ENCODE measurements around the gene TACC3. TPM values are rescaled to one million over a fixed set of nuclear protein-coding genes. Genes with fewer than 3 reads are reported as not detected.

TACC3 gene
- total RNA-seq, 1 experiment from 2014 or later = 32.0 TPM

- H3K4me1 ChIP-seq (ENCODE audit: insufficient read depth, low read length) = no peaks in the 10 kb centered on the region
- H3F3A ChIP-seq (ENCODE audit: low read length, unreplicated experiment) = no peaks in the 10 kb centered on the region
- H3K9ac ChIP-seq (ENCODE audit: low read length) = no peak overlapping the region
- CTCF ChIA-PET = no interaction called here
- no peak for TF ChIP-seq EZH2 (IDR thresholded peaks at IDR 0.05; ENCODE audit: low read length, unreplicated experiment)
- H3K36me3 ChIP-seq (ENCODE audit: low read depth, low read length) = no peaks in the 10 kb centered on the region
- H4K20me1 ChIP-seq (ENCODE audit: low read length) = no peaks in the 10 kb centered on the region
- H3K27me3 ChIP-seq (ENCODE audit: low read length) = no peaks in the 10 kb centered on the region
- no peak overlapping the region for H3K4me3 ChIP-seq (ENCODE audit: low read length)
- POLR2A ChIA-PET (ENCODE audit: unreplicated experiment) = no interaction called here
- no peak overlapping the region for H3K4me2 ChIP-seq (ENCODE audit: low read length)
- H2AFZ ChIP-seq (ENCODE audit: low read length) = no peak overlapping the region
- ATAC-seq = no peak
- no TSS peak for BruUV-seq (replicated peaks)
- DNase-seq = no peak
- intact Hi-C loops (cut with micrococcal nuclease) = no loop called here
- H3K9me2 ChIP-seq (replicated peaks; ENCODE audit: low read length) = no peaks in the 10 kb centered on the region
- no peak overlapping the region for H3K27ac ChIP-seq (ENCODE audit: low read length)
- no peaks in the 10 kb centered on the region for H3K9me3 ChIP-seq (ENCODE audit: low read length)
- H3K79me2 ChIP-seq (ENCODE audit: low read length) = no peaks in the 10 kb centered on the region
Observed at GRCh38 chr4:1769692-1770091, 48.4 kb downstream of the TACC3 start.

DNA sequence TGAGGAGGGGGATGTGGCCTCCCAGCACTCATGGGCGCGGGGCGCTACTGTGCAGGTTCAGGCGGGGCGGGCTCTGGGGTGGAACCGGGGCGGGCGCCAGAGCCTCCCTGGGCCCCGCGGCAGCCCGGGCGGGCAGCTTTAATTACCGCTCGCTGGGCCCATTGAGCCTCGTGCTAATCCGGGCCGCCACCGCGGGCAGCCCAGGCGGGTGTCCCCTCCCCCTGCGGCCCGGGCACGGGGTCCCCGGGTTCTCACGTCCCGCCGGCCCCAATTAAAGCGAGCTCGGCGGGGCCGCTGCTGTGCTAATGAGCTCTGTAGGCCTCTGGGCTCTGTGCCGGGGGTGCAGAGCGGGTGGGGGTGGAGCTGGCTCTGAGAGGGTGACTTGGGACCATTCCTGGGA, 48.9 kb downstream of the TACC3 start:
- CTCF ChIA-PET = no interaction called here
- no peak for DNase-seq
- no peak for ATAC-seq
- H3K4me2 ChIP-seq (ENCODE audit: low read length) = no peak overlapping the region
- no peaks in the 10 kb centered on the region for H4K20me1 ChIP-seq (ENCODE audit: low read length)
- H3F3A ChIP-seq (ENCODE audit: low read length, unreplicated experiment) = no peaks in the 10 kb centered on the region
- POLR2A ChIA-PET (ENCODE audit: unreplicated experiment) = no interaction called here
- H3K79me2 ChIP-seq (ENCODE audit: low read length) = no peaks in the 10 kb centered on the region
- BruUV-seq (replicated peaks) = no TSS peak
- no peak overlapping the region for H3K27ac ChIP-seq (ENCODE audit: low read length)
- H2AFZ ChIP-seq (ENCODE audit: low read length) = no peak overlapping the region
- no peak for TF ChIP-seq EZH2 (IDR thresholded peaks at IDR 0.05; ENCODE audit: low read length, unreplicated experiment)
- TF ChIP-seq EZH2phosphoT487 (IDR thresholded peaks at IDR 0.05; ENCODE audit: borderline replicate concordance, low read length) = no peak
- TF ChIP-seq, protein P1, sequence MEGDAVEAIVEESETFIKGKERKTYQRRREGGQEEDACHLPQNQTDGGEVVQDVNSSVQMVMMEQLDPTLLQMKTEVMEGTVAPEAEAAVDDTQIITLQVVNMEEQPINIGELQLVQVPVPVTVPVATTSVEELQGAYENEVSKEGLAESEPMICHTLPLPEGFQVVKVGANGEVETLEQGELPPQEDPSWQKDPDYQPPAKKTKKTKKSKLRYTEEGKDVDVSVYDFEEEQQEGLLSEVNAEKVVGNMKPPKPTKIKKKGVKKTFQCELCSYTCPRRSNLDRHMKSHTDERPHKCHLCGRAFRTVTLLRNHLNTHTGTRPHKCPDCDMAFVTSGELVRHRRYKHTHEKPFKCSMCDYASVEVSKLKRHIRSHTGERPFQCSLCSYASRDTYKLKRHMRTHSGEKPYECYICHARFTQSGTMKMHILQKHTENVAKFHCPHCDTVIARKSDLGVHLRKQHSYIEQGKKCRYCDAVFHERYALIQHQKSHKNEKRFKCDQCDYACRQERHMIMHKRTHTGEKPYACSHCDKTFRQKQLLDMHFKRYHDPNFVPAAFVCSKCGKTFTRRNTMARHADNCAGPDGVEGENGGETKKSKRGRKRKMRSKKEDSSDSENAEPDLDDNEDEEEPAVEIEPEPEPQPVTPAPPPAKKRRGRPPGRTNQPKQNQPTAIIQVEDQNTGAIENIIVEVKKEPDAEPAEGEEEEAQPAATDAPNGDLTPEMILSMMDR (conservative IDR thresholded peaks at IDR 0.05; ENCODE audit: low read depth, low read length) = no peak
- no peaks in the 10 kb centered on the region for H3K4me1 ChIP-seq (ENCODE audit: insufficient read depth, low read length)
- no peak overlapping the region for H3K9ac ChIP-seq (ENCODE audit: low read length)
- no peaks in the 10 kb centered on the region for H3K9me3 ChIP-seq (ENCODE audit: low read length)
- intact Hi-C loops (cut with micrococcal nuclease) = no loop called here
- H3K36me3 ChIP-seq (ENCODE audit: low read depth, low read length) = no peaks in the 10 kb centered on the region
- no peaks in the 10 kb centered on the region for H3K9me2 ChIP-seq (replicated peaks; ENCODE audit: low read length)
- H3K4me3 ChIP-seq (ENCODE audit: low read length) = no peak overlapping the region
- no peaks in the 10 kb centered on the region for H3K27me3 ChIP-seq (ENCODE audit: low read length)

GRCh38 chr4:1770791-1771231, 49.5 kb downstream of the TACC3 start:
- Histone ChIP-seq H3K79me2 (ENCODE audit: low read length) (no peaks in the 10 kb centered on the region), H3K4me3 (ENCODE audit: low read length) (no peak overlapping the region), H3K9me2 (replicated peaks; ENCODE audit: low read length) (no peaks in the 10 kb centered on the region), H3K9me3 (ENCODE audit: low read length) (no peaks in the 10 kb centered on the region), H3F3A (ENCODE audit: low read length, unreplicated experiment) (no peaks in the 10 kb centered on the region), H3K27me3 (ENCODE audit: low read length) (no peaks in the 10 kb centered on the region), H3K36me3 (ENCODE audit: low read depth, low read length) (no peaks in the 10 kb centered on the region), H3K4me2 (ENCODE audit: low read length) (no peak overlapping the region), H3K9ac (ENCODE audit: low read length) (no peak overlapping the region), H2AFZ (ENCODE audit: low read length) (no peak overlapping the region), H3K4me1 (ENCODE audit: insufficient read depth, low read length) (no peaks in the 10 kb centered on the region), H4K20me1 (ENCODE audit: low read length) (no peaks in the 10 kb centered on the region), H3K27ac (ENCODE audit: low read length) (no peak overlapping the region)
- DNase-seq (no peak), ATAC-seq (no peak)
- intact Hi-C loops (cut with micrococcal nuclease) = no loop called here
- TF ChIP-seq, protein P1 (conservative IDR thresholded peaks at IDR 0.05; ENCODE audit: low read depth, low read length) = no peak
- TF ChIP-seq EZH2phosphoT487 (IDR thresholded peaks at IDR 0.05; ENCODE audit: borderline replicate concordance, low read length) = no peak
- no peak for TF ChIP-seq EZH2 (IDR thresholded peaks at IDR 0.05; ENCODE audit: low read length, unreplicated experiment)
- BruUV-seq (replicated peaks) = no TSS peak
- ChIA-PET POLR2A (ENCODE audit: unreplicated experiment) (no interaction called here), CTCF (no interaction called here)

Measured in PC-3 (cell line).